SK-N-SH treated with all-trans-retinoic acid at 6 μM for 48 hours (cell line): ENCODE data around the gene AKT3.

Experiments used
- ATAC-seq: fragments of 200-7000 bp; cut with Tn5 transposase; 3 replicates; pipeline ENCODE4 v1.9.1; 2020; ENCODE audit warnings: mild to moderate bottlenecking, moderate library complexity
- ARNTL ChIP-seq: fragments of 450-650 bp; formaldehyde crosslinking; IDR thresholded peaks from 2 replicates; pipeline ENCODE4 v1.5.0; 2020; ENCODE audit warnings: low read depth, mild to moderate bottlenecking, moderate library complexity, borderline replicate concordance
- BACH2 ChIP-seq: fragments of 250-450 bp; sonication (Bioruptor Pico); IDR thresholded peaks from 2 replicates; pipeline ENCODE4 v1.9.0; 2021; ENCODE audit warnings: mild to moderate bottlenecking, borderline replicate concordance
- CSDC2 ChIP-seq: fragments of 250-450 bp; sonication (Bioruptor Pico); IDR thresholded peaks from 2 replicates; pipeline ENCODE4 v1.5.0; 2020; ENCODE audit warnings: mild to moderate bottlenecking, moderate library complexity
- CSRNP3 ChIP-seq: fragments of 250-450 bp; sonication (Bioruptor Pico); IDR thresholded peaks from 2 replicates; pipeline ENCODE4 v1.5.1; 2021; ENCODE audit warnings: mild to moderate bottlenecking, moderate library complexity
- ESRRG ChIP-seq: fragments of 250-450 bp; sonication (Bioruptor Pico); IDR thresholded peaks from 2 replicates; pipeline ENCODE4 v1.6.1; 2021; ENCODE audit warnings: mild to moderate bottlenecking
- GLIS3 ChIP-seq: fragments of 250-450 bp; sonication (Bioruptor Pico); IDR thresholded peaks from 2 replicates; pipeline ENCODE4 v1.5.0; 2020; ENCODE audit warnings: mild to moderate bottlenecking, moderate library complexity
- ISL1 ChIP-seq: fragments of 250-450 bp; sonication (Bioruptor Pico); IDR thresholded peaks from 2 replicates; pipeline ENCODE4 v2.1.2; 2022; ENCODE audit warnings: mild to moderate bottlenecking, moderate library complexity
- OSR1 ChIP-seq: fragments of 250-450 bp; sonication (Bioruptor Pico); IDR thresholded peaks from 2 replicates; pipeline ENCODE4 v1.8.0; 2022; ENCODE audit warnings: moderate library complexity, mild to moderate bottlenecking, inconsistent platforms
- PPARA ChIP-seq: fragments of 250-450 bp; sonication (Bioruptor Pico); IDR thresholded peaks from 2 replicates; pipeline ENCODE4 v1.5.0; 2020; ENCODE audit warnings: mild to moderate bottlenecking, borderline replicate concordance
- RARB ChIP-seq: fragments of 250-450 bp; sonication (Bioruptor Pico); IDR thresholded peaks from 2 replicates; pipeline ENCODE4 v1.8.0; 2021; ENCODE audit warnings: mild to moderate bottlenecking, moderate library complexity
- TCF4 ChIP-seq: fragments of 250-450 bp; sonication (Bioruptor Pico); IDR thresholded peaks from 2 replicates; pipeline ENCODE4 v1.8.0; 2021; ENCODE audit warnings: mild to moderate bottlenecking, moderate library complexity, borderline replicate concordance
- TOX ChIP-seq: fragments of 250-450 bp; sonication (Bioruptor Pico); IDR thresholded peaks from 2 replicates; pipeline ENCODE4 v1.8.0; 2021; ENCODE audit warnings: mild to moderate bottlenecking, moderate library complexity, borderline replicate concordance
- ZC3H10 ChIP-seq: fragments of 250-450 bp; sonication (Bioruptor Pico); IDR thresholded peaks from 2 replicates; pipeline ENCODE4 v1.5.1; 2021; ENCODE audit warnings: mild to moderate bottlenecking, moderate library complexity
- ZFP30 ChIP-seq: fragments of 450-650 bp; formaldehyde crosslinking; IDR thresholded peaks from 2 replicates; pipeline ENCODE4 v1.5.0; 2022; ENCODE audit warnings: mild to moderate bottlenecking, moderate library complexity
- ZNF565 ChIP-seq: fragments of 450-650 bp; formaldehyde crosslinking; conservative IDR thresholded peaks from 2 replicates; pipeline ENCODE4 v1.5.0; 2020; ENCODE audit warnings: low read depth, mild to moderate bottlenecking, moderate library complexity
- ZNF70 ChIP-seq: fragments of 450-650 bp; formaldehyde crosslinking; IDR thresholded peaks from 2 replicates; pipeline ENCODE4 v1.5.0; 2020; ENCODE audit warnings: mild to moderate bottlenecking, moderate library complexity
- ZNF8 ChIP-seq: fragments of 450-650 bp; formaldehyde crosslinking; IDR thresholded peaks from 2 replicates; pipeline ENCODE4 v1.5.0; 2020; ENCODE audit warnings: mild to moderate bottlenecking, moderate library complexity
- TF ChIP-seq, protein P1 (sequence below): fragments of 250-450 bp; sonication (Bioruptor Pico); IDR thresholded peaks from 2 replicates; pipeline ENCODE4 v1.5.1; 2020; ENCODE audit warnings: low read depth, mild to moderate bottlenecking, moderate library complexity
- TF ChIP-seq, protein P2 (sequence below): fragments of 250-450 bp; sonication (Bioruptor Pico); IDR thresholded peaks from 2 replicates; pipeline ENCODE4 v1.5.0; 2020; ENCODE audit warnings: mild to moderate bottlenecking, moderate library complexity
- TF ChIP-seq, protein P3 (sequence below): fragments of 250-450 bp; sonication (Bioruptor Pico); IDR thresholded peaks from 2 replicates; pipeline ENCODE4 v1.8.0; 2021; ENCODE audit warnings: low read depth, mild to moderate bottlenecking, moderate library complexity, borderline replicate concordance
- TF ChIP-seq, protein P4 (sequence below): fragments of 250-450 bp; sonication (Bioruptor Pico); IDR thresholded peaks from 2 replicates; pipeline ENCODE4 v1.8.0; 2020; ENCODE audit warnings: mild to moderate bottlenecking, moderate library complexity, borderline replicate concordance

Gene AKT3

GRCh38 chr1:243549108-243549507 is 300.9 kb downstream of the AKT3 start (continued):
- TF ChIP-seq CSRNP3 (CRISPR knock-in tag): no peak
- no peak for TF ChIP-seq ZC3H10 (CRISPR knock-in tag)
- TF ChIP-seq TCF4 (CRISPR knock-in tag): no peak
- TF ChIP-seq ARNTL (CRISPR knock-in tag): no peak
- TF ChIP-seq ZNF565 (CRISPR knock-in tag): no peak
- TF ChIP-seq TOX (CRISPR knock-in tag): no peak
- TF ChIP-seq ESRRG (CRISPR knock-in tag): no peak
- TF ChIP-seq CSDC2 (CRISPR knock-in tag): no peak
- TF ChIP-seq PPARA (CRISPR knock-in tag): no peak

GRCh38 chr1:243548516-243548915 is 301.5 kb downstream of the AKT3 start:
- ATAC-seq: no peak
- TF ChIP-seq ZC3H10 (CRISPR knock-in tag): no peak
- no peak for TF ChIP-seq RARB (CRISPR knock-in tag)
- TF ChIP-seq TOX (CRISPR knock-in tag): no peak
- no peak for TF ChIP-seq CSRNP3 (CRISPR knock-in tag)
- TF ChIP-seq ZNF8 (CRISPR knock-in tag): no peak
- no peak for TF ChIP-seq PPARA (CRISPR knock-in tag)
- TF ChIP-seq ESRRG (CRISPR knock-in tag): no peak
- no peak for TF ChIP-seq ARNTL (CRISPR knock-in tag)
- no peak for TF ChIP-seq GLIS3 (CRISPR knock-in tag)
- TF ChIP-seq CSDC2 (CRISPR knock-in tag): no peak
- TF ChIP-seq TCF4 (CRISPR knock-in tag): no peak
- no peak for TF ChIP-seq BACH2 (CRISPR knock-in tag)
- TF ChIP-seq, protein P1, sequence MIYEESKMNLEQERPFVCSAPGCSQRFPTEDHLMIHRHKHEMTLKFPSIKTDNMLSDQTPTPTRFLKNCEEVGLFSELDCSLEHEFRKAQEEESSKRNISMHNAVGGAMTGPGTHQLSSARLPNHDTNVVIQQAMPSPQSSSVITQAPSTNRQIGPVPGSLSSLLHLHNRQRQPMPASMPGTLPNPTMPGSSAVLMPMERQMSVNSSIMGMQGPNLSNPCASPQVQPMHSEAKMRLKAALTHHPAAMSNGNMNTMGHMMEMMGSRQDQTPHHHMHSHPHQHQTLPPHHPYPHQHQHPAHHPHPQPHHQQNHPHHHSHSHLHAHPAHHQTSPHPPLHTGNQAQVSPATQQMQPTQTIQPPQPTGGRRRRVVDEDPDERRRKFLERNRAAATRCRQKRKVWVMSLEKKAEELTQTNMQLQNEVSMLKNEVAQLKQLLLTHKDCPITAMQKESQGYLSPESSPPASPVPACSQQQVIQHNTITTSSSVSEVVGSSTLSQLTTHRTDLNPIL (CRISPR knock-in tag): no peak
- TF ChIP-seq, protein P2, sequence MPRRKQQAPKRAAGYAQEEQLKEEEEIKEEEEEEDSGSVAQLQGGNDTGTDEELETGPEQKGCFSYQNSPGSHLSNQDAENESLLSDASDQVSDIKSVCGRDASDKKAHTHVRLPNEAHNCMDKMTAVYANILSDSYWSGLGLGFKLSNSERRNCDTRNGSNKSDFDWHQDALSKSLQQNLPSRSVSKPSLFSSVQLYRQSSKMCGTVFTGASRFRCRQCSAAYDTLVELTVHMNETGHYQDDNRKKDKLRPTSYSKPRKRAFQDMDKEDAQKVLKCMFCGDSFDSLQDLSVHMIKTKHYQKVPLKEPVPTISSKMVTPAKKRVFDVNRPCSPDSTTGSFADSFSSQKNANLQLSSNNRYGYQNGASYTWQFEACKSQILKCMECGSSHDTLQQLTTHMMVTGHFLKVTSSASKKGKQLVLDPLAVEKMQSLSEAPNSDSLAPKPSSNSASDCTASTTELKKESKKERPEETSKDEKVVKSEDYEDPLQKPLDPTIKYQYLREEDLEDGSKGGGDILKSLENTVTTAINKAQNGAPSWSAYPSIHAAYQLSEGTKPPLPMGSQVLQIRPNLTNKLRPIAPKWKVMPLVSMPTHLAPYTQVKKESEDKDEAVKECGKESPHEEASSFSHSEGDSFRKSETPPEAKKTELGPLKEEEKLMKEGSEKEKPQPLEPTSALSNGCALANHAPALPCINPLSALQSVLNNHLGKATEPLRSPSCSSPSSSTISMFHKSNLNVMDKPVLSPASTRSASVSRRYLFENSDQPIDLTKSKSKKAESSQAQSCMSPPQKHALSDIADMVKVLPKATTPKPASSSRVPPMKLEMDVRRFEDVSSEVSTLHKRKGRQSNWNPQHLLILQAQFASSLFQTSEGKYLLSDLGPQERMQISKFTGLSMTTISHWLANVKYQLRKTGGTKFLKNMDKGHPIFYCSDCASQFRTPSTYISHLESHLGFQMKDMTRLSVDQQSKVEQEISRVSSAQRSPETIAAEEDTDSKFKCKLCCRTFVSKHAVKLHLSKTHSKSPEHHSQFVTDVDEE (CRISPR knock-in tag): no peak
- TF ChIP-seq, protein P3, sequence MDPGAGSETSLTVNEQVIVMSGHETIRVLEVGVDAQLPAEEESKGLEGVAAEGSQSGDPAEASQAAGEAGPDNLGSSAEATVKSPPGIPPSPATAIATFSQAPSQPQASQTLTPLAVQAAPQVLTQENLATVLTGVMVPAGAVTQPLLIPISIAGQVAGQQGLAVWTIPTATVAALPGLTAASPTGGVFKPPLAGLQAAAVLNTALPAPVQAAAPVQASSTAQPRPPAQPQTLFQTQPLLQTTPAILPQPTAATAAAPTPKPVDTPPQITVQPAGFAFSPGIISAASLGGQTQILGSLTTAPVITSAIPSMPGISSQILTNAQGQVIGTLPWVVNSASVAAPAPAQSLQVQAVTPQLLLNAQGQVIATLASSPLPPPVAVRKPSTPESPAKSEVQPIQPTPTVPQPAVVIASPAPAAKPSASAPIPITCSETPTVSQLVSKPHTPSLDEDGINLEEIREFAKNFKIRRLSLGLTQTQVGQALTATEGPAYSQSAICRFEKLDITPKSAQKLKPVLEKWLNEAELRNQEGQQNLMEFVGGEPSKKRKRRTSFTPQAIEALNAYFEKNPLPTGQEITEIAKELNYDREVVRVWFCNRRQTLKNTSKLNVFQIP: no peak
- no peak for TF ChIP-seq ZFP30 (CRISPR knock-in tag)

GRCh38 chr1:243547891-243548290 is 302.2 kb downstream of the AKT3 start:
- no peak for ATAC-seq

More at GRCh38 chr1:243547891-243548290, 302.2 kb downstream of the AKT3 start:
- TF ChIP-seq, protein P2 (CRISPR knock-in tag): no peak
- no peak for TF ChIP-seq OSR1
- TF ChIP-seq, protein P3: no peak
- TF ChIP-seq ZNF565 (CRISPR knock-in tag): no peak
- no peak for TF ChIP-seq ZNF8 (CRISPR knock-in tag)
- TF ChIP-seq CSDC2 (CRISPR knock-in tag): no peak
- TF ChIP-seq ISL1 (CRISPR knock-in tag): no peak
- no peak for TF ChIP-seq RARB (CRISPR knock-in tag)
- TF ChIP-seq, protein P4, sequence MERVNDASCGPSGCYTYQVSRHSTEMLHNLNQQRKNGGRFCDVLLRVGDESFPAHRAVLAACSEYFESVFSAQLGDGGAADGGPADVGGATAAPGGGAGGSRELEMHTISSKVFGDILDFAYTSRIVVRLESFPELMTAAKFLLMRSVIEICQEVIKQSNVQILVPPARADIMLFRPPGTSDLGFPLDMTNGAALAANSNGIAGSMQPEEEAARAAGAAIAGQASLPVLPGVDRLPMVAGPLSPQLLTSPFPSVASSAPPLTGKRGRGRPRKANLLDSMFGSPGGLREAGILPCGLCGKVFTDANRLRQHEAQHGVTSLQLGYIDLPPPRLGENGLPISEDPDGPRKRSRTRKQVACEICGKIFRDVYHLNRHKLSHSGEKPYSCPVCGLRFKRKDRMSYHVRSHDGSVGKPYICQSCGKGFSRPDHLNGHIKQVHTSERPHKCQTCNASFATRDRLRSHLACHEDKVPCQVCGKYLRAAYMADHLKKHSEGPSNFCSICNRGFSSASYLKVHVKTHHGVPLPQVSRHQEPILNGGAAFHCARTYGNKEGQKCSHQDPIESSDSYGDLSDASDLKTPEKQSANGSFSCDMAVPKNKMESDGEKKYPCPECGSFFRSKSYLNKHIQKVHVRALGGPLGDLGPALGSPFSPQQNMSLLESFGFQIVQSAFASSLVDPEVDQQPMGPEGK (CRISPR knock-in tag): no peak
- TF ChIP-seq GLIS3 (CRISPR knock-in tag): no peak
- TF ChIP-seq ZNF70 (CRISPR knock-in tag): no peak
- TF ChIP-seq BACH2 (CRISPR knock-in tag): no peak
